GM13976 (cell line): ENCODE measurements around the gene TMEM218.

Source experiments
- DNase-seq: peaks from one replicate; pipeline ENCODE4 v3.0.0; 2012; ENCODE audit warnings: low spot score
- in situ Hi-C: fragments of 300-500 bp; cut with MboI; formaldehyde crosslinking; loops from one replicate; pipeline ENCODE4 v1.12.0; 2022; ENCODE audit warnings: low sequenced_read_pairs, mixed read lengths, inconsistent platforms; ENCODE audit not compliant: unreplicated experiment
- TF ChIP-seq, protein P1 (sequence below): IDR thresholded peaks from 2 replicates; pipeline ENCODE4 v1.5.1; 2012; ENCODE audit warnings: borderline replicate concordance, mild to moderate bottlenecking; ENCODE audit not compliant: insufficient read depth; ENCODE audit errors: extremely low read depth, missing control alignments, control extremely low read depth

TMEM218 gene

DNA sequence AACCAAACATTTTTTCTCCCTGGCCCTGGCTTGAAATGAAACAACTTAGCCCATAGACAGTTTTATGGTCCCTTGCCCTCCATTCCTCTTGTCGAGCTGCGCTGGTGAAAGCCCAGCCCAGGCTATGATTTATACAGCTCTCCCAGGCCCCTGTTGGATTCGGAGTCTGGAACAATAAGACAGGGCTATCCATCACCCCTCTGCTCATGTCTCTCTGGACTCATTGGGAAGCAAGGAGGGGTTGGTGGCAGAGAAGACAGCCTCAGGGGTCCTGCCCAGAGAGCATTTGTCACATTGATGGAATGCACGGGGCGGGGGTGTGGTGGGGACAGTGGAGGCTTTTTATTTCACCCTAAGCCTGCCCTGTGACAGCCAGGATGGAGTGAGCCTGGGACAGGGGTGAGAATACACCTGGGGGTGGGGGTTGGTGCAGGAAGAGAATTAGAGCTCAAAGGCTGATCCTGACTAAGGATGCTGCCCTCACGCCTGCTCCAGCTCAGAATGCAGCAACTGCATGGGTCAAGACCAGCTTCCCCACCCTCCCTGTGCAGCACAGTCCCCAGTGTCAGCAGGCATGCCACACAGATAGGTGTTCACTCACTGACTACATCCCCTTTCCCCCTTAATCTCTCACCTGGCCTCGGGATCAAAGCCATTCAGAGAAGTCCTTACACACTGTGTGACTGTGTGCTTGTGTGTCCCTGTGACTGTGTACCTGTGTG is 43.1 kb upstream of the TMEM218 start:
- DNase-seq: no peak
- in situ Hi-C loops: no loop called here

GRCh38 chr11:125153837-125154236 is 42.4 kb upstream of the TMEM218 start:
- DNase-seq: no peak
- TF ChIP-seq, protein P1, sequence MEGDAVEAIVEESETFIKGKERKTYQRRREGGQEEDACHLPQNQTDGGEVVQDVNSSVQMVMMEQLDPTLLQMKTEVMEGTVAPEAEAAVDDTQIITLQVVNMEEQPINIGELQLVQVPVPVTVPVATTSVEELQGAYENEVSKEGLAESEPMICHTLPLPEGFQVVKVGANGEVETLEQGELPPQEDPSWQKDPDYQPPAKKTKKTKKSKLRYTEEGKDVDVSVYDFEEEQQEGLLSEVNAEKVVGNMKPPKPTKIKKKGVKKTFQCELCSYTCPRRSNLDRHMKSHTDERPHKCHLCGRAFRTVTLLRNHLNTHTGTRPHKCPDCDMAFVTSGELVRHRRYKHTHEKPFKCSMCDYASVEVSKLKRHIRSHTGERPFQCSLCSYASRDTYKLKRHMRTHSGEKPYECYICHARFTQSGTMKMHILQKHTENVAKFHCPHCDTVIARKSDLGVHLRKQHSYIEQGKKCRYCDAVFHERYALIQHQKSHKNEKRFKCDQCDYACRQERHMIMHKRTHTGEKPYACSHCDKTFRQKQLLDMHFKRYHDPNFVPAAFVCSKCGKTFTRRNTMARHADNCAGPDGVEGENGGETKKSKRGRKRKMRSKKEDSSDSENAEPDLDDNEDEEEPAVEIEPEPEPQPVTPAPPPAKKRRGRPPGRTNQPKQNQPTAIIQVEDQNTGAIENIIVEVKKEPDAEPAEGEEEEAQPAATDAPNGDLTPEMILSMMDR: no peak
- in situ Hi-C loops: no loop called here

More for the DNA sequence above, 43.1 kb upstream of the TMEM218 start:
- TF ChIP-seq, protein P1: no peak

GRCh38 chr11:125148743-125149142 is 37.3 kb upstream of the TMEM218 start:
- TF ChIP-seq, protein P1: no peak
- in situ Hi-C loops: no loop called here
- DNase-seq: no peak

DNA sequence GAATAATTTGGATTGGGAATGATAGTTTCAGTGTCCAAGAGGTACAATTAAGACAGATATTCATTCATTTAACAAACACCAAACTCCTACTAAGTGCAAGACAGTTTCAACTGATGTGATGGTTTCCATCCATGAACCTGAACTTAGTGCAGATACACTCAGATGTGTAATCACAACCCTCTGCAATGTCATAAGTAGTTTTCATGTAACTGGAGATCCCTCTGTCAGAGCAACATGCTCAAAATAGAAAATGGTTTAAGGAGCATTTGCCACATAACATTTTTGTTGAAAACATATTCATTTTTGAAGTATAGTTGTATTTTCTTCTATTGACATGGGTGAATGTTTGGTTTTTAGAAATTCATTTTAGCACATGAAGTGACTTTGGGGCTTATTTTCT is 36.6 kb upstream of the TMEM218 start:
- in situ Hi-C loops: no loop called here
- no peak for DNase-seq
- TF ChIP-seq, protein P1: no peak

DNA sequence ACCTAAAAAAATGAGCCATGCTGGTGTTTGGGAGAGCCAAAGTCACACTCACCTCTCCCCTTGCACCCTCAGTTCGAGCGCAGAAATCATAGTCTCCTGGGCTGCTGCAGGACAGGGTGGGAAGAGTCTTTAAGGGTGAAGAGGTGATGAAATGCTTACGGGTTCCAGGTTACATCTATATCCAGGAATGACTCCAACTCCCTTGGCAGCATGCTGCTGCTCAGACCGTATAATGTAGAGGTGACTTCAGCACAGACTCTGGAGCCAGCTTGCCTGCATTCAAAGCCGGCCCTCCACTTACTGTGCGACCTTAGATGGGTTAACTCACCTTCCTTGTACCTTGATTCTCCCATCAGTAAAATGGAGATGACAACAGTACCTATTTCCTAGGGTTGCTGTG is 35.9 kb upstream of the TMEM218 start:
- TF ChIP-seq, protein P1: no peak
- DNase-seq: no peak
- in situ Hi-C loops: no loop called here

DNA sequence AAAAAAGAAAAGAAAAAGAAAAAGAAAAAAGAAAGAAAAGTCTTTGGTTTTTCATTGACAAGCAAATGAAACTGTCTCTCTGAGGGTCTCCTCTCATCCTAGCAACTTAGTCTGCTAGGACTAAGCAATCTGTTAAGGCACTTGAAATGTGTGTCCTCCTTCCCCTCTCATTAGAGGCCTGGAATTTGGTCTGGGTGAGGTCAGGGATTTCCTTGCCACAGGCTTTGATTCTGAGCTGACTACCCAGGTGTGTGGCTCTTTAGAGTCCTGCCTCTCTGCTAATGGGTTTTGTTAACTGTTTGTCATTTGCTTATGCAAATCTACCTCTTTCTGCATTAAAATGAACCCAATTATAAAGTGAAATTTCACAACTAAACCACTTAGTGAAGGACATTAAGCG is 34.8 kb upstream of the TMEM218 start:
- TF ChIP-seq, protein P1: no peak
- in situ Hi-C loops: no loop called here
- DNase-seq: no peak
